HG03378 (cell line): ENCODE data around the gene EPG5.
"Not testable (repeated sequence)": the region's sequence is repeated elsewhere in the genome, so short reads cannot be mapped to it uniquely, and the experiment has no call there.

ENCODE experiments used
- ATAC-seq: cut with Tn5 transposase; IDR thresholded peaks from one replicate; pipeline ENCODE4 v1.9.1; 2021; ENCODE audit warnings: mild to moderate bottlenecking, moderate library complexity; ENCODE audit not compliant: unreplicated experiment

Gene EPG5

GRCh38 chr18:45817543-45817942, 149.6 kb downstream of the EPG5 start:
- ATAC-seq: no peak

- ATAC-seq: not testable (repeated sequence)
Measured at GRCh38 chr18:45814733-45815132, 152.4 kb downstream of the EPG5 start.

GRCh38 chr18:45807144-45807543, 160.0 kb downstream of the EPG5 start:
- ATAC-seq: not testable (repeated sequence)

- ATAC-seq: no peak
Measured at GRCh38 chr18:45806226-45806625, 160.9 kb downstream of the EPG5 start.

GRCh38 chr18:45805551-45805950, 161.6 kb downstream of the EPG5 start:
- no peak for ATAC-seq

GRCh38 chr18:45802814-45803492, 164.2 kb downstream of the EPG5 start:
- ATAC-seq: no peak

GRCh38 chr18:45801416-45802004, 165.6 kb downstream of the EPG5 start:
- no peak for ATAC-seq
